Esophagus muscularis mucosa (tissue), 4 donors: ENCODE measurements around the gene B3GALNT2. TPM values are rescaled to one million over a fixed set of nuclear protein-coding genes. Genes with fewer than 3 reads are reported as not detected.

Source experiments
- DNase-seq: peaks from one replicate; pipeline ENCODE4 v3.0.0-alpha.2; 2017; ENCODE audit errors: extremely low spot score
- H3K27ac ChIP-seq, 4 donors: fragments of 200-600 bp; sonication (generic); replicated peaks in 1 of 4; 1 replicate in 3 of 4; 2 replicates in 1 of 4; pipeline ENCODE4 v1.5.1; 2016 to 2019; ENCODE audit warnings: mild to moderate bottlenecking in 1 of 4
- H3K27me3 ChIP-seq, 4 donors: fragments of 200-600 bp; sonication (generic); one replicate each; pipeline versions ENCODE4 v1.5.1 to v1.6.0; 2016 to 2019
- H3K36me3 ChIP-seq, 4 donors: fragments of 200-600 bp; sonication (generic); one replicate each; pipeline ENCODE4 v1.5.1; 2016 to 2019
- H3K4me1 ChIP-seq, 4 donors: fragments of 200-600 bp; sonication (generic); one replicate each; pipeline ENCODE4 v1.5.1; 2016 to 2019
- H3K4me3 ChIP-seq, 4 donors: fragments of 200-600 bp; sonication (generic); 1 replicate in 2 of 4; 2 replicates in 2 of 4; pipeline ENCODE4 v1.5.1; 2016 to 2019; ENCODE audit warnings: mild to moderate bottlenecking in 4 of 4, moderate library complexity in 1 of 4
- H3K9me3 ChIP-seq, 4 donors: fragments of 200-600 bp; sonication (generic); 1 replicate in 3 of 4; 2 replicates in 1 of 4; pipeline ENCODE4 v1.5.1; 2016 to 2019
- CTCF ChIP-seq, 3 experiments: fragments of 200-600 bp in 2 of 3; fragments of 450-650 bp in 1 of 3; sonication (generic) in 2 of 3; IDR thresholded peaks; one replicate each; pipeline ENCODE4 v1.5.1; 2017 to 2019; ENCODE audit warnings: antibody characterized with exemption in 3 of 3, mild to moderate bottlenecking in 2 of 3, moderate library complexity in 1 of 3
- EP300 ChIP-seq: sonication (generic); formaldehyde crosslinking; IDR thresholded peaks from one replicate; pipeline ENCODE4 v1.6.1; 2017; ENCODE audit warnings: antibody characterized with exemption
- POLR2A ChIP-seq: fragments of 450-650 bp; IDR thresholded peaks from one replicate; pipeline ENCODE4 v1.6.1; 2017; ENCODE audit warnings: antibody characterized with exemption, moderate library complexity, mild to moderate bottlenecking, low read depth
- POLR2AphosphoS5 ChIP-seq, 2 donors: sonication (generic); formaldehyde crosslinking; IDR thresholded peaks; one replicate each; pipeline ENCODE4 v1.6.1; 2017; ENCODE audit warnings: antibody characterized with exemption in 2 of 2
- WGBS: methylation state at CpG from one replicate; pipeline ENCODE4 v1.1.5; 2018; 5-methylcytosine and 5-hydroxymethylcytosine counted together
- intact Hi-C: fragments of 100-400 bp; cut with DNase I; formaldehyde crosslinking; loops from one replicate; pipeline ENCODE4 v1.15.1; 2023
- total RNA-seq, 4 donors: library from RNA; depleted of rRNA; stranded (reverse); fragments of >200 nt; gene quantifications; one replicate each; pipeline versions ENCODE4 v1.1.0 to v1.2.1, GENCODE V29; 2016

The B3GALNT2 gene
- total RNA-seq, 4 donors from 2014 or later, result 49.0 to 68.4 (median 55.5) TPM

- H3K36me3 ChIP-seq, result peaks cover 21 to 53% (median 42%) of the 10 kb centered on the region in 4 donors
Observed at GRCh38 chr1:235455823-235456222, 48.4 kb downstream of the B3GALNT2 start.

GRCh38 chr1:235455097-235455496 lies 49.2 kb downstream of the B3GALNT2 start:
- WGBS, result 65% methylated on average over 2 of the region's 2 CpGs
- H3K4me1 ChIP-seq, result peaks cover 0 to 11% (median 9%) of the 10 kb centered on the region in 4 donors
- H3K4me3 ChIP-seq, result no peak overlapping the region
- intact Hi-C loops, result no loop called here
- no peaks in the 10 kb centered on the region for H3K9me3 ChIP-seq
- TF ChIP-seq CTCF (IDR thresholded peaks at IDR 0.05) (no peak), EP300 (no peak), POLR2A (no peak)
- no peak overlapping the region for H3K27ac ChIP-seq
- no peak for DNase-seq
- no peaks in the 10 kb centered on the region for H3K27me3 ChIP-seq
- H3K36me3 ChIP-seq, result peaks cover 28 to 57% (median 48%) of the 10 kb centered on the region in 4 donors

More at GRCh38 chr1:235455823-235456222, 48.4 kb downstream of the B3GALNT2 start:
- no peak for TF ChIP-seq EP300
- no peak for TF ChIP-seq POLR2AphosphoS5 (IDR thresholded peaks at IDR 0.05)
- TF ChIP-seq POLR2A, result no peak
- TF ChIP-seq CTCF (IDR thresholded peaks at IDR 0.05), result no peak
- Histone ChIP-seq H3K27me3 (no peaks in the 10 kb centered on the region), H3K4me3 (no peak overlapping the region), H3K27ac (peak overlapping the region in 1 of 4 donors; percentile 4), H3K9me3 (no peaks in the 10 kb centered on the region), H3K4me1 (peaks cover 0 to 11% (median 9%) of the 10 kb centered on the region in 4 donors)
- intact Hi-C loops, result no loop called here
- no peak for DNase-seq
- 42% methylated on average over 4 of the region's 4 CpGs for WGBS

- Histone ChIP-seq H3K4me3 (no peak overlapping the region), H3K36me3 (peaks cover 36 to 68% (median 56%) of the 10 kb centered on the region in 4 donors), H3K27me3 (no peaks in the 10 kb centered on the region), H3K9me3 (no peaks in the 10 kb centered on the region), H3K27ac (no peak overlapping the region), H3K4me1 (peaks cover 0 to 11% (median 9%) of the 10 kb centered on the region in 4 donors)
- TF ChIP-seq POLR2A, result no peak
- no peak for TF ChIP-seq CTCF (IDR thresholded peaks at IDR 0.05)
- no peak for TF ChIP-seq EP300
- TF ChIP-seq POLR2AphosphoS5 (IDR thresholded peaks at IDR 0.05), result no peak
- intact Hi-C loops, result no loop called here
- no peak for DNase-seq
- WGBS, result 90% methylated on average over 8 of the region's 8 CpGs
Observed at GRCh38 chr1:235454021-235454420, 50.2 kb downstream of the B3GALNT2 start.

GRCh38 chr1:235450886-235451483 lies 53.3 kb downstream of the B3GALNT2 start:
- H3K27ac ChIP-seq, result no peak overlapping the region
- H3K27me3 ChIP-seq, result no peaks in the 10 kb centered on the region
- no peak overlapping the region for H3K4me3 ChIP-seq
- intact Hi-C loops, result no loop called here
- 73% methylated on average over 2 of the region's 2 CpGs for WGBS
- H3K9me3 ChIP-seq, result no peaks in the 10 kb centered on the region
- H3K36me3 ChIP-seq, result peaks cover 37 to 95% (median 84%) of the 10 kb centered on the region in 4 donors
- TF ChIP-seq EP300 (no peak), CTCF (IDR thresholded peaks at IDR 0.05) (no peak), POLR2AphosphoS5 (IDR thresholded peaks at IDR 0.05) (no peak), POLR2A (no peak)
- peaks cover 0 to 5% (median 4%) of the 10 kb centered on the region in 4 donors for H3K4me1 ChIP-seq
- DNase-seq, result no peak

- Histone ChIP-seq H3K4me1 (no peaks in the 10 kb centered on the region), H3K9me3 (no peaks in the 10 kb centered on the region), H3K4me3 (no peak overlapping the region), H3K27me3 (no peaks in the 10 kb centered on the region), H3K36me3 (peaks cover 43 to 98% (median 89%) of the 10 kb centered on the region in 4 donors), H3K27ac (no peak overlapping the region)
- TF ChIP-seq POLR2AphosphoS5 (IDR thresholded peaks at IDR 0.05) (no peak), POLR2A (no peak), CTCF (IDR thresholded peaks at IDR 0.05) (no peak), EP300 (no peak)
- 92% methylated on average over 5 of the region's 5 CpGs for WGBS
- intact Hi-C loops, result no loop called here
- DNase-seq, result no peak
Observed at GRCh38 chr1:235450433-235450832, 53.8 kb downstream of the B3GALNT2 start.
